ENCODE results near the gene AADACL2.

DNA sequence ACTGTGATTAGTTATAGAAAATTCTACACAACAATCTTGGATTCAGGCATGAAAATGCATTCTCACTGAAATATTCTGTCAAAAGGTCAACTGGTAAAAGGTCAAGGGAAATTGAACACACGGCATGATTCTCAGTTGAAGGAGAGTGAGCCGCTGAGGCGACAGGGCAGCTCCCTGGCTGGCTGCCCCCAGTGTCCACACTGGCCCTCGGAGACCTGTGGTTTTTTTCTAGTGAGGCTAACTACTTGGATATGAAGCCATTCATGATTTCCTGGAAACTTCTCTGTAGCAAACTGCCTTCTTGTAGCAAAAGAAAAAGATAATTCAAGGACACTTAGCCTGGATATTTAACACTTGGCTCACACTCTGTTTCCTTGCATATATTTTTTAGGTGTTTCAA, 37.2 kb downstream of the AADACL2 start:
- TF ChIP-seq POLR2A (IDR thresholded peaks at IDR 0.05; ENCODE audit: low read length) (no peak), GATA1 (IDR thresholded peaks at IDR 0.05; ENCODE audit: low read depth, low read length) (no peak)

All from erythroblast (primary cell).